Measurements from ENCODE around the gene GGT5. TPM values are rescaled to one million over a fixed set of nuclear protein-coding genes. Genes with fewer than 3 reads are reported as not detected.

GGT5 gene
- total RNA-seq, 1 experiment from 2014 or later, result not detected

Other genes starting within 250 kb of the GGT5 start
- not detected in 2 replicates for gene GSTT4, start 239.6 kb downstream of the GGT5 start, total RNA-seq (2014; rRNA removed; shearing (Covaris generic))
- 21.2 and 28.2 TPM in 2 replicates for gene CABIN1, start 233.8 kb downstream of the GGT5 start, total RNA-seq (2014; rRNA removed; shearing (Covaris generic))
- 0.29 TPM in 1 of 2 replicates, not detected in the other for gene SUSD2, start 63.6 kb downstream of the GGT5 start, total RNA-seq (2014; rRNA removed; shearing (Covaris generic))
- gene SPECC1L, start 25.7 kb upstream of the GGT5 start, total RNA-seq (2014; rRNA removed; shearing (Covaris generic)), result 21.9 and 24.1 TPM in 2 replicates
- gene ADORA2A, start 182.5 kb upstream of the GGT5 start, total RNA-seq (2014; rRNA removed; shearing (Covaris generic)), result 0.95 and 2.7 TPM in 2 replicates